ENCODE measurements around the gene GPC6. TPM values are rescaled to one million over a fixed set of nuclear protein-coding genes. Genes with fewer than 3 reads are reported as not detected.
"Not testable (repeated sequence)": the region's sequence is repeated elsewhere in the genome, so short reads cannot be mapped to it uniquely, and the experiment has no call there.

GPC6 gene
- total and polyA plus RNA-seq, 12 donors = 0.15 to 5.4 (median 2.5) TPM

- no peaks in the 10 kb centered on the region for H3K4me1 ChIP-seq
- no peak overlapping the region for H3K27ac ChIP-seq
- no peaks in the 10 kb centered on the region for H3K9me3 ChIP-seq
- ATAC-seq = no peak
- DNase-seq = no peak
- H3K4me3 ChIP-seq = no peak overlapping the region
- no peaks in the 10 kb centered on the region for H3K36me3 ChIP-seq
- WGBS, 2 donors = 69 to 80% methylated on average over 4 of the region's 4 CpGs
- intact Hi-C loops (cut with DNase I) = no loop called here
- TF ChIP-seq, protein P1, sequence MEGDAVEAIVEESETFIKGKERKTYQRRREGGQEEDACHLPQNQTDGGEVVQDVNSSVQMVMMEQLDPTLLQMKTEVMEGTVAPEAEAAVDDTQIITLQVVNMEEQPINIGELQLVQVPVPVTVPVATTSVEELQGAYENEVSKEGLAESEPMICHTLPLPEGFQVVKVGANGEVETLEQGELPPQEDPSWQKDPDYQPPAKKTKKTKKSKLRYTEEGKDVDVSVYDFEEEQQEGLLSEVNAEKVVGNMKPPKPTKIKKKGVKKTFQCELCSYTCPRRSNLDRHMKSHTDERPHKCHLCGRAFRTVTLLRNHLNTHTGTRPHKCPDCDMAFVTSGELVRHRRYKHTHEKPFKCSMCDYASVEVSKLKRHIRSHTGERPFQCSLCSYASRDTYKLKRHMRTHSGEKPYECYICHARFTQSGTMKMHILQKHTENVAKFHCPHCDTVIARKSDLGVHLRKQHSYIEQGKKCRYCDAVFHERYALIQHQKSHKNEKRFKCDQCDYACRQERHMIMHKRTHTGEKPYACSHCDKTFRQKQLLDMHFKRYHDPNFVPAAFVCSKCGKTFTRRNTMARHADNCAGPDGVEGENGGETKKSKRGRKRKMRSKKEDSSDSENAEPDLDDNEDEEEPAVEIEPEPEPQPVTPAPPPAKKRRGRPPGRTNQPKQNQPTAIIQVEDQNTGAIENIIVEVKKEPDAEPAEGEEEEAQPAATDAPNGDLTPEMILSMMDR (IDR thresholded peaks at IDR 0.05) = no peak
- H3K27me3 ChIP-seq = peaks cover 0 to 3% (median 0%) of the 10 kb centered on the region in 7 donors
Measured at GRCh38 chr13:93318534-93319254, 92.1 kb downstream of the GPC6 start.

- Histone ChIP-seq H3K27ac (no peak overlapping the region), H3K27me3 (peaks cover 0 to 3% (median 0%) of the 10 kb centered on the region in 7 donors), H3K4me1 (no peaks in the 10 kb centered on the region), H3K9me3 (no peaks in the 10 kb centered on the region), H3K4me3 (no peak overlapping the region), H3K36me3 (no peaks in the 10 kb centered on the region)
- no peak for DNase-seq
- ATAC-seq = no peak
- intact Hi-C loops (cut with DNase I) = no loop called here
- TF ChIP-seq, protein P1 (IDR thresholded peaks at IDR 0.05) = no peak
- 79 to 82% methylated on average over 3 of the region's 3 CpGs for WGBS, 2 donors
Measured at GRCh38 chr13:93320942-93321341, 94.3 kb downstream of the GPC6 start.

GRCh38 chr13:93323880-93324279, 97.3 kb downstream of the GPC6 start:
- intact Hi-C loops (cut with DNase I); H3K9me3 ChIP-seq: not testable (repeated sequence)

GRCh38 chr13:93325303-93326233, 99.0 kb downstream of the GPC6 start:
- H3K36me3 ChIP-seq = no peaks in the 10 kb centered on the region
- no peak overlapping the region for H3K27ac ChIP-seq
- H3K27me3 ChIP-seq = peaks cover 0 to 3% (median 0%) of the 10 kb centered on the region in 7 donors
- intact Hi-C loops (cut with DNase I) = no loop called here
- no peaks in the 10 kb centered on the region for H3K9me3 ChIP-seq
- no peak for DNase-seq
- H3K4me3 ChIP-seq = no peak overlapping the region
- H3K4me1 ChIP-seq = no peaks in the 10 kb centered on the region
- no peak for ATAC-seq
- TF ChIP-seq, protein P1 (IDR thresholded peaks at IDR 0.05) = no peak
- WGBS, 2 donors = 60 to 68% methylated on average over 1 of the region's 1 CpG

More at GRCh38 chr13:93323880-93324279, 97.3 kb downstream of the GPC6 start:
- not testable (repeated sequence) for H3K36me3 ChIP-seq, ATAC-seq, H3K4me3 ChIP-seq, DNase-seq, H3K27ac ChIP-seq, H3K27me3 ChIP-seq, H3K4me1 ChIP-seq
- 97 to 98% methylated on average over 1 of the region's 1 CpG for WGBS, 2 donors

Measured in heart right ventricle (tissue), 16 donors.